HG03045 (cell line): Measurements from ENCODE around the gene TBCD.

Experiments
- ATAC-seq: cut with Tn5 transposase; IDR thresholded peaks from one replicate; pipeline ENCODE4 v1.9.1; 2021; ENCODE audit warnings: mild to moderate bottlenecking, moderate library complexity; ENCODE audit not compliant: unreplicated experiment

Gene TBCD

DNA sequence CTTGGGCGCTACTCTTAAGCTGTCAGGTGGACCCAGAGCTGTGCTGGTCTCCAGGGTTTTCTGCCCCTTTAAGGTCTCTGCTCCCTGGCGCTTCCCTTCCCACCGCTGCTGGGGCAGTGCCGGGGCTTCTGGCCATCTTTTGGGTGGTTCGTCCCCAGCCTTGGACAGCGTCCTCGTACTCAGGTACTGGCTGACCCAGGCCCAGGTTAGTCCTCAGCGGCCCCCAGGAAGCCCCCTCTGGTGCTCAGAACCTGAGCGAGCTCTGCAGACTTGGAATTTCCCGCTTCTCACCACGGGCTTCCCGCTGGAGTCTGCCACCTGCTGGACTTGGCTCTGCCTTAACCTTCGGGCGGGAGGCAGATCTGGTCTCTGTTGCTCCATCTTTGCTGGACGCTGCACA lies 182.0 kb downstream of the TBCD start:
- no peak for ATAC-seq

DNA sequence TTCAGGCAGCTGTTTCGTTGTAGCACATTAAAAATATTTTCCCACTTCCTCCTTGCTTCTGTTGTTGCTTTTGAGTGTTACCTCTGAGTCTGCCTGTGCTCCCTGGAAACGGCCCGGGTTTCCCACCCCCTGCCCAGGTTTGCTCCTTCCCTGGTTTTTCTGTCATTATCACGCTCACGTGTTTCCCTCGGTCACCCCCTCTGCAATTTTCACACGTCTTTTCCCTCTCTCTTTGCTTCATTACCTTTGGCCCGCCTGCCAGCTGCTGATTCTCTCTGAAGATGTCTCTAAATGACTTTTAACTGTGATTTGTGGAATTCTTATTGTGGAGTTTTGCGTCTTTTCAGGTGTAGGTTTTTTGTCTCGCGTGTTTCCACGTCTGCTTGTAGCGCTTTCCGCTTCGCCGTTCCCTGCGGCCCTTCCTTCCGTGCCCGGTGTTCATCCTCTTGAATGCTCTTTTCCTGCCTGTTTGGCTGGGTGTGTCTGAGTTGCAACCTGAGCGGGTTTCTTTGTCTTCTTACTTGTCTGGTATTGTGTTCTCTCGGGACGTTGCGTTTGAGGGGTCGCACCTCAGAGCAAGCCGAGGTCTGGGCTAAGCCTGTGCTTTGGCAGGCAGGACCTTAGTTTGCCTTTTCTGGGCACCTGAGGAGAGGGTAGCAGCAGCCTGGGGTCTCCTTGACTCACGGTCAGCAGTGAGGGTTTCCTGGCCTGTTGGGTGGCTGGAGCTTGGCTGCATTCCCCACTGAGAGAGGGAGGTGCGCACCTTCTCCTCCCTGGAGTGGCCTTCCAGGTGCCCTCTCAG lies 184.3 kb downstream of the TBCD start:
- ATAC-seq, result no peak

DNA sequence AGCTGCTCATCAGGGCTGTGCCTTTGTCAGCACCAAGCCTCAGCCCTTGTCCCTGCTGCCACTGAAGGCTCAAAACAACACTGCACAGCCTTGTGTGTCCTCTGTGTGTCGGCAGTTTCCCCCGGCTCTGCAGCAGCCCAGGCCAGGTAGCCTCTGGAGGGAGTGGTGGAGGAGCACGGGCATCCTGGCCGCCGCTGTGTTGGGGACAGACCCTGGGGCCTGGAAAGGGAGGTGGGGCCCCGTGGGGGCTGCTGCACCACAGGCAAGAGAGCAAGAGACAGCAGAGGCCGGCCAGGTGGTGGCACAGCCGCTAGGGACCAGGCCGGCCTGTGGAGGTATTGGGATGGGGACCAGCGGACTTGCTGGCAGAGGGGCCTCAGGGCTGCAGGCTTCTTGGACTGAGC lies 184.9 kb downstream of the TBCD start:
- ATAC-seq, result no peak

DNA sequence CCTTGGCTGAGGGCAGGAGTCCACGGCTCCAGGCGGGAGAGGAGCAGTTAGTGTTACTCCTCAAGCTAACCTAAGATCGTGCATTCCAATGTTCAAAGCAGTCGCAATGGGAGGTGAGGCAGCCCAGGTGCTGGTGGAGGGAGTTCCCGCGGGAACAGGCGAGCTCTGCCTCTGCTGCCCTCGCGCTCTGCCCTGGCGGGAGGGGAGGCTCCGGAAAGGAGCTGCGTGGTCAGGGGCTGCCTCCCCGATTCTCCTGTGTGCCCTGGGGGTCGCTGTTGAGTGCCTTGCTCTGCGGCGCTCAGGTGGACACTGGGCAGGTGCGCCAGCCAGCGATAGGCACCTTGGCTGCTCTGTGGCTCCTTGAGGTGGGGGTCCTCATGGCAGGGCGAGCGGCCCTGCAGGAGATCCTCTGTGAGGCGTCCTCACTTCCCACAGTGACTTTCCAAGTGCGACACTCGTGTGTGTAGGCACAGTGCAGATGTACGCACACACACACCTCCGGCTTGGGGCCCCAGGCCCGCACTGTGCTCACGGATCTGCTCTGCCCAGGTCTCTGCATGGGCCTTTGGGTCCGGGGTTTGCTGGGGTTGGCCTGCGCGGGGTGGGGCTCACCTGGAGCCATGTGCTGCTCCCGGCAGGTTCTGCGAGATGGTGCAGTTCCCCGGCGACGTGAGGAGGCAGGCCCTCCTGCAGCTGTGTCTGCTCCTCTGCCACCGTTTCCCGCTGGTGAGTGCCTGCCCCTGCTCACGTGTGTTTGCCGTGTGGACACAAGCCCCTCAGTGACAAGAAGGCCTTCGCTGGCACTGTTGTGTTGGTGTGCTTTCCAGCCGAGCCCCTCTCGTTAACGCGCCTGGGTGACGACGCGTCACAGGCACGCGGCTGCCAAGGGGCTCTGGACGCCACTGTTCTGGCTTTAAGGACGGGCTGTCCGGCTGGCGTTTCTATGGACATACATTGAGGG lies 185.8 kb downstream of the TBCD start:
- ATAC-seq, result no peak

DNA sequence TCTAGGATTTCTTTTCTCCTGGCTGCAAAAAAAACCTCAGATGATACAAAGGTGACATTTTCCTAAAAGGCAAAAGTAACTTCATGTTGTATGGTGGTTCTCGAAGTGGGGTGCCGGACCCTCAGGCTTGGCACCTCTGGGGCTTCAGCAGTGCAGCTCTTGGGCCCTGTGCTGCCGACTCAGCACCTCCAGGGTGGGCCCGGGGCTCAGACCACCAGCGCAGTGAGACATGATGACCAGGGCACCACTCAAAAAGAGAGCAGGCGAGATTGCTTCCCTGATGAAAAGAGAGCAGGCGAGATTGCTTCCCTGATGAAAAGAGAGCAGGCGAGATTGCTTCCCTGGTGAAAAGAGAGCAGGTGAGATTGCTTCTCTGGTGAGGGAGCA lies 186.6 kb downstream of the TBCD start:
- ATAC-seq, result no peak

DNA sequence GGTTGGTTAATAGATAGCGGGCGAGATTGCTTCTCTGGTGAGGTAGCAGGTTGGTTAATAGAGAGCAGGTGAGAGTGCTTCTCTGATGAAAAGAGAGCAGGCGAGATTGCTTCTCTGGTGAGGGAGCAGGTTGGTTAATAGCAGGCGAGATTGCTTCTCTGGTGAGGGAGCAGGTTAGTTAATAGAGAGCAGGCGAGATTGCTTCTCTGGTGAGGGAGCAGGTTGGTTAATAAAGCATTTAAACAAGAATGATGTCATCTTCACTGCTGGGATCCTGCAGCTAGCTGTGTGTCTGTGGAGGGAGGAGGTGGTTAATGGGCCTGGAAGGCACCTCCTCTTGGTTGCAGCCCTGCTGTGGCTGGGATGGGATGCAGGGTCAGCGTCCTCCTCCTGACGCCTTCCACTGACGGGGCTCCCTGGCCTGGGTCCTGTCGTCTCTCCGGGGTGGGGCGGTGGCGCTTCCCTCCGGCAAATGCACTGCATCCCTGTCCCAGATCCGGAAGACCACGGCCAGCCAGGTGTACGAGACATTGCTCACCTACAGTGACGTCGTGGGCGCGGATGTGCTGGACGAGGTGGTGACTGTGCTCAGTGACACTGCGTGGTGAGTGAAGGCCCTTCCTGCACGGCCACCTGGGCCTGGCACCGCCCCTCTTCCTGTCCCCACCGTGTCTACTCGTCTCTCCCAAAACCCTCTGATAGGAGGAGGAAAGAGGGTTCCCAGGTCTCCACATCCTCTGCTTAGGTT lies 187.2 kb downstream of the TBCD start:
- ATAC-seq, result no peak

DNA sequence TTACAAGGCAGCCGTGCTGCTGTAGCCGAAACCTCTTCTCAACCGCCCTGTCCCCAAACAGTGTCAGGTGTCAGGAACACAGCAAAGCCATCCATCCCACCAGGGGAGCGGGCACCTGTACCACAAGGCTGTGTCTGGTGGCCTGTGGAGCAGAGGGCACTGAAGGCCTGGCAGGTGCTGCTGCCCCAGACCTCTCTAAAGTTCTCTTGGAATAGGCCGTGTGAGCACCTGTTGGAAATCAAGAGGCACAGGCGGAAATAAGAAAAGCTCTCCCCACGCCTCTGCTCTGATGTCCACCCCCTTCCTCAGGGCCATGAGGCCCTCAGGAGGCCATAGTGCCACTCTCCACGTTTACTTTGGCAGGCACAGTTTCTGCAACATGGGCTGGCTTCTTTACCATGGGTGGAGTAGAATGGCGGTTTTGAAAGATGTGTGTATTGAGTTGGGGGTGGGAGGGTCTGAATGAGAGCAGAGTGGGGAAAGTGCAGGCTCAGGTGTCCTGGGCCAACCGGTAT lies 187.8 kb downstream of the TBCD start:
- no peak for ATAC-seq

DNA sequence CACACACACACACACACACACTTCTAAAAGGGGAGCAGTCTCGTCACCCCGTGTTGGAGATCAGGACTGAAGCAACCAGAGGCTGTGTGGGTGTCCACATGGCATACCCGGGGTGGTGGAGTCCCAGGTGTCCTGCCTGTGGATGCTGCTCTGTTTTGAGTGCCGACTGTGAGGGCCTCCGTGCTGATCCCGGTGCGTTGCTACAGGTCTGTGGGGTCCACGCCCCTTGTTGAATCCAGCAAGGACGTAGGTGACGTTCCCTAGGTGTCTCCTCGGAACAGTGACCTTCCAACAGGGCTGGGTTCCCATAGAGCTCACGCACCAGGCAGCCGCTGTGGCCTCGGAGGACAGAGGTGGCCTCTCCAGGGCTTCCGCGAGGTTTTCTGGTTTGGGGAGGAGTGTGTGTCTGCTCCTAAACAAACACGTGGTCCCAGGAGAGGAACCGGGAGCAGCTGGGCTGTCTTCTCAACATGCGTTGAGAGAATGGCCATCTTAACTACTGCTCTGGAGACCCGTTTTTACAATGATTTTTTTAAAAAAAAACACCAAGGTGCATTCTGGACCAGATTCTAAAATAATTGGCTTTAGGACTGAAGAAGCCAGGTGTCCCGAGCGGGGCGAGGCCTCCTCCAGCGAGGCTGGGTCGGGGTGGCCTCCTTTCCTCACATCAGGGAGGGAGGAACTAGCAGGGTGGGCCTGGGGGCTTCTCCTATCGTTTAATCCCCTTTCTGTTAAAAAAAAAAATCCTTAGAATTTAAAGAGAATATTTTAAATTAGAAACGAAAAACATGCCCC lies 188.6 kb downstream of the TBCD start:
- no peak for ATAC-seq

DNA sequence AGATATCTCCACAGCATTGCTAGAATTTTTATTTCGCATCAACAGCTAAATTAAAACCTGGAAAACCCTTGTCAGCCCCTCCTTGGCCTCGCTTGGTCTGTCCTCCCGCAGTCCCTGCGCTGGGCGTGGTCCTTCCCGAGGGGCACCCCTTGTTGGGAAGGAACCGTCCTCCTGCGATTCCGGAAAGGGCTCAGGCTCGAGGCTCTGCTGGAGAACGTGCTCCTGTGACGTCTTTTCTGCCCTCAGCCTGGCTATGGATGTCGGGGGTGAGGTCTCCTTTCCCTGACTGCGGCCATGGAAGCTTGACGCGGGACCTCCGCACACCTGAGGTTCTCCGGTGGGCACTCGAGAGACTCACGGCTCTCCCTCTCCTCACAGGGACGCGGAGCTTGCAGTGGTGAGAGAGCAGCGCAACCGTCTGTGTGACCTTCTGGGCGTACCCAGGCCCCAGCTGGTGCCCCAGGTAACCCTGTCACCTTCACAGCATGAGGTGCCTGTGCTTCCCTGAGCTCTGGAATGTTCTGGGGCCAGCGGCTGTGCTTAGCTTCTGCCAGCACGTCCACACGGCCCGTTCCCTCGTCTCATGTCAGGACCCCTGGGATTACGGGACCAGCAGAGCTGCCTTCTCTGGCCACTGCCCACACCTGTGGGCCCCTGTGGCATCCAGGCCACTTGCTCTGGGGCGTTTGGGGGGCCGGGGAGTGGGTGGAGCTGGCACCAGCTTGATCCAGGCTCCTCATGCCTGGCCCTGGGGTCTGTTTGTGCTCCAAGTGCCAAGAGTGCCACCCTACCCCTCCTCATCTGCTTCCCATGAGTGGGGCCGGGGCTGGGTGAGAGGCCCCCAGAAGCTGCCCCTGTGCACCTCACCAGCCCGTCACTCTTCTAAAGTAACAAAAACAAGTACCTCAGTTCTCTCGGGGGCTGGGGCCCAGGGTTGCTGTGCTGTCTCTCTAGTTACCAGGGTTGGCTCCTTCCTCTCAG lies 189.4 kb downstream of the TBCD start:
- ATAC-seq, result no peak

DNA sequence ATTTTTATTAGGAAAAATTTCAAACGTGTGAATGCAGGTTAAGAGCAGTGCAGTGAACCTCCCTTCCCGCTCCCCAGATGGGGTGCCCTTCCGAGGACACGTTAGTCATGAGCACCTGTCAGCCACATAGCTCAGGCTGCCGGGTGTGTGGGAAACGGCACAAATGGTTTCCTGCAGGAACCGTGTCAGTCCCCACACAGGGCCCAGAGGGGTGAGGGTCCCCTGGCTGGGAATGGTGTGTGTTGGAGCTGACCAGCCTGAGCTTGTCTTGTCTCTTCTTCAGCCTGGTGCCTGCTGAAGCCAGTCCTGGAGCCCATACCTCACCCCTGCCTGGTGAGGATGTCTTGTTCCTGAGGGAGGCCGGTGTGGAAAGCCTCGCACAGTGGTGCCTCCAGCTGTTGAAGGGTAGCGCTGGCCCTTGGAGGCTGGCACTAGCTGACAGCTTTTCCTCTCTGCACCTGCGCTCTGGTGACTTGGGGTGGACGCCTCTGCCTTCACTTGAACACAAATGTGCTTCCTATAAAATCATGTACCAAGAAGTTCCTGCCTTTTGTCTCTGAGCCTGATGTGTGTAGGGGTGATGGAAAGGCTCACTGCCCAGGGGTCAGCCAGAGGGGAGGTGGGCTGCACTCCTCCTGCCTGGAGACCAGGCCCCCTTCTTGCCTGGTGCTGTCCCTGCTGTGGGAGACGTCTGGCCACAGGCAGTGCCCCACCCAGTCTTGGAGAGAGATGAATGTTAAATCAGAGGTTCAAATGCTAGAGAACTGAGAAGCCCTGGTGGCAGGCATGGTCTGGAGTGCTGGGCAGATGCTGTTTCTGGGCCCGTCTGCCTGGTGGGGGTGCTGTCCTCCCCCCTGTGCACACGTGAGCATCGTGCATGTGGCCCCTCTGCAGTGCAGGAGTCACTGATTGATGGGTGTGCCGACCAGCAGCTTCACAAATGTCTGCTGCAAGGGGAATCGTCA lies 190.6 kb downstream of the TBCD start:
- no peak for ATAC-seq

DNA sequence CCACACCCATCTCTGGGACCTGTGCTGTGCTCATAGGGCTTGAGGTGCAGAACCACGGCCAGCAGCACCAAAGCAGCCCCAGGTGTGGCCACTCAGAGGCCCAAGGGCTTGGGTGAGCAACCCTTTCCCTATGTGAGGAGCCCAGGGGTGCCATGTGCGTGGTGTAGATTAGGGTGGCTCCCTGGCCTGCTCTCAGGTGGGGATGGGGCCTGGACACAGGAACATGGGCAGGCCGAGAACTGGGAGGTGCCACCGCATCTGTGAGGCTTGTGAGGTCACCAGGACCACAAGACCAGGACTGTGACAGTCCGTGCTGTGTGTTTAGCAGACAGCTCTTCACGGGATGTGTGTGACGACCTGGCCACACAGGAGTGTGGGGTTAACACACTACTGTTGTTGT lies 191.5 kb downstream of the TBCD start:
- no peak for ATAC-seq

DNA sequence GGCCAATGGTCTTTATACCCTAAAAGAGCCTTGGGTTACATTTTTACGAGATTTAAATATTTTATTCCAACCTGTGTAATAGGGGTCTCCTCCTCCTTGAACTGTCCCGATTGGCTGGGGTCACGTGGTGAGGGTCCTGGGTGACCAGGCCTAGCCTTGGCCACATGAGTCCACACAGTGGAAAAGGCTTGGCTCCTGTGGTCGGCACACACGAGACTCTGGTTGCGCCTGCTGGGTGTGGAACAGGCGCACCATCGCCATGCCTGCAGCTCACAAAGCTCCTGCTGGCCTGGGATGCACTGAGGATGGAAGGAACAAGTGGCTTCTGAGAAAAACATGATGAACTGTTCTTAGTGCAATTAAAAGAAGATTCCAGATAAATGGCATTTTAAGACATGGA lies 191.9 kb downstream of the TBCD start:
- ATAC-seq, result no peak

DNA sequence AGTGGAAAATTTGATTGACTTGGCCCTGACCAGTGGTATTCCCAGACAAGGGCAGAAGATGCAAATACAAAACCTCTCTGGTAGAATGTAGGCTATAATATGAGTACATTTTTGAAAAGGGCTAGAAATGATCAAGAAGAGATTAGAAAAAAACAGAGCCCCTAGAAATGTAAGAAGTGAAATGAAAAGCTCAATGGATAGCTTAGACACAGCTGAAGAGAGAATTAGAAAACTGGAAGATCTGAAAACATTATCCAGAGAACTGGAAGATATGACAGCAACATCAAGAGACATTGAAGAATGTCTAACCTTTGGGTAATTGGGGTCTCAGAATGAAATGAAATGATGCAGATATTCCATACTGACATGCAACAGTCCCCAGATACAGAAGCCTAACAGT lies 193.1 kb downstream of the TBCD start:
- ATAC-seq, result no peak

DNA sequence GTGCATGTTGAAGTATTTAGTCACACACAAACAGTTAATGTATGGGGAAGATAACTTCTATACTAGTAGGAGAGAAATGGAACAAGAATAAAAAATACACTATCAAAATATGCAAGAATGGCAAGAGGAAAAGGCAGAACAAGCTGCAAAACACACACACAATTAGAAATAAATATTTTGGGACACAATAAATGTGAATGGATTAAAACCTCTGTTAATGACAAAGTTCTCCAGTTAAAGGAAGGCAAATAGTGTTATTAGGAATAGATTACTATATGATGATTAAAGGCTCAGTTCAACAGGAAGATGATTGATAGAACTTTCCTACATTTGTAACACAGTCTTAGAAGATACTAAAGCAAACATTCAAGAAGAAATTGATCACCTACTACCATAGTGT lies 194.2 kb downstream of the TBCD start:
- no peak for ATAC-seq

DNA sequence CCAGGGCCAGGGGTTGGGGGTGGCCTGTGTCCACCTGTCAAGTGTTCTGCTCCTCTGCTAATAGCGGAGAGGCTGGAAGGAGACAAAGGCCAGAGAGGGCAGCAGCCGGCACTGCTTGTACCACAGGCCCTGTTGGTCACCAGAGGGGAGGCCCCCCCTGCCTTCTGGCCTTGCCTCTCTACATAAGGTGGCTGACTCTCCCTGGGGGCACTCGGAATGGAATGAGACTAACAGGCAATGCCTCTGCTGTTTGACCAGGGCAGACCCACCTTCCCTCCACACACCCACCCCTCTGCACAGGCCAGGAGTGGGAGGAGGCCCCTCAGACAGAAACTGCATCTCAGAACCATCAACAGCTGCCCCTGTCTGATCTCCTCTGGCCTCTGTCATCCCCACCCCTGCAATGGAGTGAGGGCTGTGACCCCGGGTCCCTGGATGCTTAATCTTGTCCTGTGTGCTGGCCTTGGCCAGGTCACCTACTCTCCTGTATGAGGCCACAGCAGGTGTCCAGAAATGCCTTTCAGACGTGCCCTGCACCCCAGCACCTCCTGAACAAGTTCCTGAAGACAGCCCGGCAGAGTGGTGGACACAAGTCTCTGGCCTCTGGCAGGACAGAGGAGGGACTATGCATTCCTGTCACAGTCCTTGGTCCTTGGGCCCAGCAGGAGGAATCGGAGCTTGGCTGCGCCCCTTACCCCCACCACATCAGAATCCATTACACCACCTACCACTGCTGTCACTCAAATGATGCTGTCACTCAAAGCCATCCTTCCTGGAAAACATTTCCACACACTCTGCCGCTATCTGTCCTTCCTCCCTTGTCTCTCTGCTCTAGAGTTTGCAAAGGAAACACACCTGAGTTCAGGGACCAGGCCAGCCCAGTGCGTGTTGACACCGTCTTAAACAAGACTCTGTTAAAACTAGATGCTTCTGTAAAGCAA lies 195.5 kb downstream of the TBCD start:
- no peak for ATAC-seq

DNA sequence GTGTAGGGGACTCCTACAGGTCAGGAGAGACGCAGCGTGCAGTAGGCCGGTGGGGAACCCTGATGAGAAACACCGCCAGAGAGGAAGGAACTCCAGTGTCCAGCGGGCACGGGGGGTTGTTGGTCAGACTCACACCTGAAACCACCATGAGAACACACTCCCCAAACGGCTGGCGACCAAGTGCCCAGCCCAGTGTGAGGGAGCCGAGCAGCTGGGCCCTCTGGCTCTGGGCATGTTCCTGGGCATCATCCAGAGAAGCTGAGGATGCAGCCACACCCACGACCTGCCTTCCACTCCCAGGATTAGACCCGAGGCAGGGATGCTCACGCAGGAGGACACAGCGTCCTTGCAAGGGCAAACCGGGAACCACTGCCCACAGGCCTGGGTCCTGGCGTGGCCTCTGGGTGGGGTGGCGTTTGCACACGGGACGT lies 196.2 kb downstream of the TBCD start:
- ATAC-seq, result no peak

DNA sequence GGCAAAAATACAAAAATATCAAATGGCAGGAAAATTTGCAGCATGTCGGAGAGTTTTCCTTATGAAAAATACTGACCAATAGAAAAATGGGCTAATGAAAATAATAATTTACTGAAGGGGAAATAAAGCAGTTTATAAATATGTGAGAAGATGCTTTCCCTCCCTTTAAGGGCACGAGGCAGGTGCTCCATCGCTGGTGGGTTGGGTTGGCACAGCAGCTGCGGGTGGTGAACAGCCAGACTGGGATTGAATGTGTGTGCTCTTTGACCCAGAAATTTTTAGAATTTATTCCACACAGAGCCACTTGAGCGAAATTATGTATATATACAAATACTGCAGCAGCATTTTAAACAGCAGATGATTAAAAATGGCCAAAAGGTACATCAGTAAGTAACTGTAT lies 197.1 kb downstream of the TBCD start:
- ATAC-seq, result no peak
